ENCODE data around the gene YTHDC2. TPM values are rescaled to one million over a fixed set of nuclear protein-coding genes. Genes with fewer than 3 reads are reported as not detected.

Gene YTHDC2
- total RNA-seq, 2 experiments from 2014 or later = 33.9 to 41.7 TPM

GRCh38 chr5:113527746-113528145, 14.3 kb downstream of the YTHDC2 start:
- no peak for TF ChIP-seq CTCF (IDR thresholded peaks at IDR 0.05)
- DNase-seq (no peak), ATAC-seq (ENCODE audit: poor library complexity) (no peak)
- intact Hi-C loops (cut with DNase I, micrococcal nuclease) = no loop called here
- Histone ChIP-seq H3K27me3 (ENCODE audit: control insufficient read depth in 1 of 2, insufficient read depth in 2 of 2, low read length in 2 of 2) (no peaks in the 10 kb centered on the region), H3K4me3 (ENCODE audit: low read length) (no peak overlapping the region), H3K9me3 (ENCODE audit: control insufficient read depth in 1 of 2, insufficient read depth in 1 of 2, low read length in 2 of 2) (peaks cover 3 to 8% of the 10 kb centered on the region in 2 experiments), H3K27ac (ENCODE audit: low read depth in 1 of 2, low read length in 2 of 2) (no peak overlapping the region), H3K4me1 (ENCODE audit: insufficient read depth, low read length) (no peaks in the 10 kb centered on the region), H3K36me3 (ENCODE audit: insufficient read depth, low read length) (peaks cover 14% of the 10 kb centered on the region)
- H3K4me3 Mint-ChIP-seq = no peak overlapping the region
- H3K27ac Mint-ChIP-seq = no peak overlapping the region
- ChIA-PET POLR2A (no interaction called here), CTCF (no interaction called here)
- peaks cover 3% of the 10 kb centered on the region for H3K9me3 Mint-ChIP-seq
- H3K36me3 Mint-ChIP-seq (ENCODE audit: low read depth) = peaks cover 53% of the 10 kb centered on the region
- no peaks in the 10 kb centered on the region for H3K27me3 Mint-ChIP-seq
- H3K4me1 Mint-ChIP-seq (ENCODE audit: low read depth) = peaks cover 41% of the 10 kb centered on the region

GRCh38 chr5:113531481-113532159, 18.1 kb downstream of the YTHDC2 start:
- intact Hi-C loops (cut with DNase I, micrococcal nuclease) = no loop called here
- H3K36me3 Mint-ChIP-seq (ENCODE audit: low read depth) = peaks cover 83% of the 10 kb centered on the region
- no peak overlapping the region for H3K27ac ChIP-seq (ENCODE audit: low read depth in 1 of 2, low read length in 2 of 2)

GRCh38 chr5:113538313-113538712, 24.8 kb downstream of the YTHDC2 start:
- Histone ChIP-seq H3K27me3 (ENCODE audit: control insufficient read depth in 1 of 2, insufficient read depth in 2 of 2, low read length in 2 of 2) (no peaks in the 10 kb centered on the region), H3K9me3 (ENCODE audit: control insufficient read depth in 1 of 2, insufficient read depth in 1 of 2, low read length in 2 of 2) (no peaks in the 10 kb centered on the region), H3K4me3 (ENCODE audit: low read length) (no peak overlapping the region), H3K4me1 (ENCODE audit: insufficient read depth, low read length) (no peaks in the 10 kb centered on the region), H3K27ac (ENCODE audit: low read depth in 1 of 2, low read length in 2 of 2) (no peak overlapping the region), H3K36me3 (ENCODE audit: insufficient read depth, low read length) (peaks cover 41% of the 10 kb centered on the region)
- no peak for ATAC-seq (ENCODE audit: poor library complexity)
- no peak for DNase-seq
- TF ChIP-seq CTCF (IDR thresholded peaks at IDR 0.05) = no peak
- no peaks in the 10 kb centered on the region for H3K4me1 Mint-ChIP-seq (ENCODE audit: low read depth)
- intact Hi-C loops (cut with DNase I, micrococcal nuclease) = no loop called here
- no peak overlapping the region for H3K27ac Mint-ChIP-seq
- H3K27me3 Mint-ChIP-seq = no peaks in the 10 kb centered on the region
- POLR2A ChIA-PET = no interaction called here
- H3K9me3 Mint-ChIP-seq = no peaks in the 10 kb centered on the region
- CTCF ChIA-PET = no interaction called here
- H3K4me3 Mint-ChIP-seq = no peak overlapping the region
- peaks cover 77% of the 10 kb centered on the region for H3K36me3 Mint-ChIP-seq (ENCODE audit: low read depth)

More at GRCh38 chr5:113531481-113532159, 18.1 kb downstream of the YTHDC2 start:
- peaks cover 3% of the 10 kb centered on the region for H3K9me3 Mint-ChIP-seq
- no peak for ATAC-seq (ENCODE audit: poor library complexity)
- Histone ChIP-seq H3K27me3 (ENCODE audit: control insufficient read depth in 1 of 2, insufficient read depth in 2 of 2, low read length in 2 of 2) (no peaks in the 10 kb centered on the region), H3K4me3 (ENCODE audit: low read length) (no peak overlapping the region), H3K9me3 (ENCODE audit: control insufficient read depth in 1 of 2, insufficient read depth in 1 of 2, low read length in 2 of 2) (peaks cover 3 to 8% of the 10 kb centered on the region in 2 experiments), H3K4me1 (ENCODE audit: insufficient read depth, low read length) (no peaks in the 10 kb centered on the region), H3K36me3 (ENCODE audit: insufficient read depth, low read length) (peaks cover 33% of the 10 kb centered on the region)
- ChIA-PET POLR2A (no interaction called here), CTCF (no interaction called here)
- no peak for TF ChIP-seq CTCF (IDR thresholded peaks at IDR 0.05)
- H3K4me1 Mint-ChIP-seq (ENCODE audit: low read depth) = peaks cover 10% of the 10 kb centered on the region
- DNase-seq = no peak
- H3K27ac Mint-ChIP-seq = no peak overlapping the region
- no peak overlapping the region for H3K4me3 Mint-ChIP-seq
- no peaks in the 10 kb centered on the region for H3K27me3 Mint-ChIP-seq

Data from CD4-positive, alpha-beta T cell (primary cell).